HL-60 (cell line): ENCODE measurements around the gene SPP1.

Experiments
- CTCF ChIP-seq: IDR thresholded peaks from one replicate; pipeline ENCODE4 v1.5.1; 2011; ENCODE audit warnings: low read length, control low read depth, inconsistent platforms; ENCODE audit not compliant: insufficient read depth
- GABPA ChIP-seq: IDR thresholded peaks from 2 replicates; pipeline ENCODE4 v1.6.1; 2012; ENCODE audit warnings: low read depth
- POLR2AphosphoS5 ChIP-seq: IDR thresholded peaks from 2 replicates; pipeline ENCODE4 v1.6.1; 2012; ENCODE audit warnings: low read depth
- REST ChIP-seq: IDR thresholded peaks from 2 replicates; pipeline ENCODE4 v1.6.1; 2012; ENCODE audit warnings: low read depth; ENCODE audit not compliant: insufficient replicate concordance
- SPI1 ChIP-seq: IDR thresholded peaks from 2 replicates; pipeline ENCODE4 v1.6.1; 2012; ENCODE audit warnings: low read depth, mild to moderate bottlenecking, borderline replicate concordance

GRCh38 chr4:87933337-87933736 is 42.2 kb upstream of the SPP1 start:
- no peak for TF ChIP-seq CTCF
- TF ChIP-seq GABPA = no peak
- TF ChIP-seq POLR2AphosphoS5 = no peak
- no peak for TF ChIP-seq REST
- TF ChIP-seq SPI1 = no peak
